Bronchial epithelial cell (primary cell): ENCODE measurements around the gene EXD2. TPM values are rescaled to one million over a fixed set of nuclear protein-coding genes. Genes with fewer than 3 reads are reported as not detected.

Source experiments
- DNase-seq: peaks from one replicate; pipeline ENCODE4 v3.0.0-alpha.2; 2010; ENCODE audit warnings: low read depth
- FAIRE-seq: peaks from 2 replicates; lab custom pipeline; 2011; peaks lifted over from hg19 to GRCh38; lab: Jason Lieb, UNC
- H3K27me3 ChIP-seq: 2 replicates; pipeline ENCODE4 v1.5.1; 2011; ENCODE audit warnings: low read length; ENCODE audit not compliant: control insufficient read depth, insufficient read depth
- H3K36me3 ChIP-seq: 2 replicates; pipeline ENCODE4 v1.5.1; 2011; ENCODE audit warnings: low read length; ENCODE audit not compliant: control insufficient read depth, insufficient read depth
- H3K4me3 ChIP-seq: 2 replicates; pipeline ENCODE4 v1.5.1; 2011; ENCODE audit warnings: mild to moderate bottlenecking, low read depth, low read length, control low read depth
- CTCF ChIP-seq: IDR thresholded peaks from 2 replicates; pipeline ENCODE4 v1.5.1; 2011; ENCODE audit warnings: mild to moderate bottlenecking, moderate library complexity, low read length, control low read depth, inconsistent platforms; ENCODE audit not compliant: insufficient read depth, severe bottlenecking
- total RNA-seq: library from RNA; depleted of rRNA; stranded (reverse); fragments of >200 nt; gene quantifications from 2 replicates; pipeline ENCODE4 v1.2.1, GENCODE V29; 2014

EXD2 gene
- total RNA-seq, 1 donor from 2014 or later: 15.5 TPM

- H3K4me3 ChIP-seq: peak overlapping the region; percentile 91
- TF ChIP-seq CTCF: no peak
- peaks cover 4% of the 10 kb centered on the region for H3K36me3 ChIP-seq
- FAIRE-seq (no peak), DNase-seq (no peak)
- no peaks in the 10 kb centered on the region for H3K27me3 ChIP-seq
Observed at GRCh38 chr14:69152181-69152901, 39.0 kb upstream of the EXD2 start.

GRCh38 chr14:69152902-69153151, 38.5 kb upstream of the EXD2 start, which contains the start of gene DCAF5:
Gene DCAF5, minus strand, starts transcription at chr14:69153119. Its CDS starts 141 bp downstream, at chr14:69152978.
- peaks cover 4% of the 10 kb centered on the region for H3K36me3 ChIP-seq
- DNase-seq (no peak), FAIRE-seq (no peak)
- no peak for TF ChIP-seq CTCF
- H3K27me3 ChIP-seq: no peaks in the 10 kb centered on the region
- H3K4me3 ChIP-seq: peak within 1 kb of the TSS; percentile 91

- peak overlapping the region; percentile 91 for H3K4me3 ChIP-seq
- H3K27me3 ChIP-seq: no peaks in the 10 kb centered on the region
- peaks cover 2% of the 10 kb centered on the region for H3K36me3 ChIP-seq
- no peak for TF ChIP-seq CTCF
- no peak for FAIRE-seq
- DNase-seq: peak; percentile 89
Observed at GRCh38 chr14:69153152-69153872, 38.0 kb upstream of the EXD2 start.

GRCh38 chr14:69153873-69154270, 37.4 kb upstream of the EXD2 start:
- Histone ChIP-seq H3K4me3 (peak overlapping the region; percentile 91), H3K27me3 (no peaks in the 10 kb centered on the region), H3K36me3 (no peaks in the 10 kb centered on the region)
- DNase-seq: no peak
- no peak for TF ChIP-seq CTCF
- FAIRE-seq: no peak

GRCh38 chr14:69154779-69155178, 36.5 kb upstream of the EXD2 start:
- no peak overlapping the region for H3K4me3 ChIP-seq
- DNase-seq: no peak
- TF ChIP-seq CTCF: no peak
- no peaks in the 10 kb centered on the region for H3K27me3 ChIP-seq
- no peak for FAIRE-seq
- H3K36me3 ChIP-seq: no peaks in the 10 kb centered on the region

GRCh38 chr14:69156224-69156623, 35.1 kb upstream of the EXD2 start:
- FAIRE-seq: no peak
- Histone ChIP-seq H3K36me3 (no peaks in the 10 kb centered on the region), H3K27me3 (no peaks in the 10 kb centered on the region), H3K4me3 (no peak overlapping the region)
- no peak for TF ChIP-seq CTCF
- no peak for DNase-seq
